Measurements from ENCODE around the gene ETFB. TPM values are rescaled to one million over a fixed set of nuclear protein-coding genes. Genes with fewer than 3 reads are reported as not detected.
"Not testable (repeated sequence)": the region's sequence is repeated elsewhere in the genome, so short reads cannot be mapped to it uniquely, and the experiment has no call there.

ETFB gene
- total RNA-seq, 1 experiment from 2014 or later = 114 TPM

DNA sequence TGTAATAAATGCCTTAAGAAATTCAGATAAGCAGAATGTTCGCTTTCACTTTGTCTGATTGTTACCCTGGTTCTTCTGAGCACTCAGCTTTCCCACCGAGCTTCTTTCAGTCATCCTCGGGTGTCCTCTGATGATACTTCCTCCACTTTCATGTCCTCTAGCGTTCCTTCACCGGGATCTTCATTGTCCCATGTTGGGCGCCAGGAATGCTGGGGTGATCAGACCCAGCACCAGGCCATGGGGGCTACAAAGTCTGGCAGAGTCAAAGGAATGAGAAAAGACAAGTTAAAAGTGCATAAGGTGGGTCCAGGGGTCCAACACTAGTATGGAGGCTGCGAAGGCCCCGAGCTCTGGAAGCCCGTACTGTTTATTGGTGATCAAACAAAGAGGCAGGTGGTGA lies 35.9 kb upstream of the ETFB start:
- Mint-ChIP-seq H3K36me3 (ENCODE audit: insufficient read depth, unreplicated experiment) (no peaks in the 10 kb centered on the region), H3K27me3 (ENCODE audit: insufficient read depth, unreplicated experiment) (no peaks in the 10 kb centered on the region), H3K4me3 (ENCODE audit: unreplicated experiment) (no peak overlapping the region), H3K4me1 (ENCODE audit: insufficient read depth, unreplicated experiment) (no peaks in the 10 kb centered on the region), H3K9me3 (ENCODE audit: unreplicated experiment) (peaks cover 21% of the 10 kb centered on the region), H3K27ac (ENCODE audit: low read depth, unreplicated experiment) (no peak overlapping the region)
- TF ChIP-seq, protein P1, sequence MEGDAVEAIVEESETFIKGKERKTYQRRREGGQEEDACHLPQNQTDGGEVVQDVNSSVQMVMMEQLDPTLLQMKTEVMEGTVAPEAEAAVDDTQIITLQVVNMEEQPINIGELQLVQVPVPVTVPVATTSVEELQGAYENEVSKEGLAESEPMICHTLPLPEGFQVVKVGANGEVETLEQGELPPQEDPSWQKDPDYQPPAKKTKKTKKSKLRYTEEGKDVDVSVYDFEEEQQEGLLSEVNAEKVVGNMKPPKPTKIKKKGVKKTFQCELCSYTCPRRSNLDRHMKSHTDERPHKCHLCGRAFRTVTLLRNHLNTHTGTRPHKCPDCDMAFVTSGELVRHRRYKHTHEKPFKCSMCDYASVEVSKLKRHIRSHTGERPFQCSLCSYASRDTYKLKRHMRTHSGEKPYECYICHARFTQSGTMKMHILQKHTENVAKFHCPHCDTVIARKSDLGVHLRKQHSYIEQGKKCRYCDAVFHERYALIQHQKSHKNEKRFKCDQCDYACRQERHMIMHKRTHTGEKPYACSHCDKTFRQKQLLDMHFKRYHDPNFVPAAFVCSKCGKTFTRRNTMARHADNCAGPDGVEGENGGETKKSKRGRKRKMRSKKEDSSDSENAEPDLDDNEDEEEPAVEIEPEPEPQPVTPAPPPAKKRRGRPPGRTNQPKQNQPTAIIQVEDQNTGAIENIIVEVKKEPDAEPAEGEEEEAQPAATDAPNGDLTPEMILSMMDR (IDR thresholded peaks at IDR 0.05; ENCODE audit: unreplicated experiment) = no peak
- no peak for DNase-seq (ENCODE audit: unreplicated experiment)
- intact Hi-C loops (cut with micrococcal nuclease) = no loop called here
- ChIA-PET POLR2A (no interaction called here), CTCF (interaction anchor here (0.6 kb wide), 1 partner anchor 25 kb away, joined by 3 read pairs; no protein-coding TSS in a partner anchor)
- BruUV-seq (replicated peaks) = no TSS peak

GRCh38 chr19:51399936-51400335 lies 33.7 kb upstream of the ETFB start:
- H3K4me3 Mint-ChIP-seq (ENCODE audit: unreplicated experiment); H3K36me3 Mint-ChIP-seq (ENCODE audit: insufficient read depth, unreplicated experiment); BruUV-seq (replicated peaks); H3K4me1 Mint-ChIP-seq (ENCODE audit: insufficient read depth, unreplicated experiment); H3K27me3 Mint-ChIP-seq (ENCODE audit: insufficient read depth, unreplicated experiment); H3K27ac Mint-ChIP-seq (ENCODE audit: low read depth, unreplicated experiment); POLR2A ChIA-PET; DNase-seq (ENCODE audit: unreplicated experiment): not testable (repeated sequence)
- intact Hi-C loops (cut with micrococcal nuclease) = loop anchor here (2.0 kb wide), 1 partner anchor 61 kb away; no protein-coding TSS in a partner anchor
- CTCF ChIA-PET = interaction anchor here (0.6 to 1.8 kb wide), 5 partner anchors 11 to 257 kb away, joined by 3 to 10 read pairs (median 3); no protein-coding TSS in a partner anchor
- peaks cover 21% of the 10 kb centered on the region for H3K9me3 Mint-ChIP-seq (ENCODE audit: unreplicated experiment)

DNA sequence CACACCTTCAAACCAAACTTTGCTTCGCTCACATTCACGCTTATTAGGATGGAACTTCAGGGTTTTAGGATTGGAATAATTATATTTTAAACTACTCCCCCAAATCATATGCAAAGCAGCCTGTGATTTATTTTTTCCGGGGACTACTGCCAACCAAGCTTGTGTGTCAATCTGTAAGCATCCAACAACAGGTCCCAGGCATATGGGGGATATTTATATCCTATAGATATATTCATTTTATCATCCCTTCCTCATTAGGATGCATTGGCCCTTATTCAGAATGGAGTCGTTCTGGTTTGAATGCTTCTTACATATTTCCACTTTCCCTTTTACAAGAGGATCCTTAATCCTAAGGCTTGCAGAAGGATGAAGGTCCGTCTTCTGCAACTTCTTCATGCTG lies 33.0 kb upstream of the ETFB start:
- Mint-ChIP-seq H3K27ac (ENCODE audit: low read depth, unreplicated experiment) (no peak overlapping the region), H3K4me3 (ENCODE audit: unreplicated experiment) (no peak overlapping the region), H3K27me3 (ENCODE audit: insufficient read depth, unreplicated experiment) (no peaks in the 10 kb centered on the region), H3K36me3 (ENCODE audit: insufficient read depth, unreplicated experiment) (no peaks in the 10 kb centered on the region), H3K9me3 (ENCODE audit: unreplicated experiment) (peaks cover 21% of the 10 kb centered on the region), H3K4me1 (ENCODE audit: insufficient read depth, unreplicated experiment) (peaks cover 7% of the 10 kb centered on the region)
- ChIA-PET CTCF (interaction anchor here (0.9 to 4.9 kb wide), 13 partner anchors 9 to 261 kb away, joined by 3 to 28 read pairs (median 7); partner anchors contain the start of gene NKG7), POLR2A (no interaction called here)
- TF ChIP-seq, protein P1 (IDR thresholded peaks at IDR 0.05; ENCODE audit: unreplicated experiment) = no peak
- no peak for DNase-seq (ENCODE audit: unreplicated experiment)
- intact Hi-C loops (cut with micrococcal nuclease) = loop anchor here (2.0 kb wide), 1 partner anchor 60 kb away; no protein-coding TSS in a partner anchor
- BruUV-seq (replicated peaks) = no TSS peak

DNA sequence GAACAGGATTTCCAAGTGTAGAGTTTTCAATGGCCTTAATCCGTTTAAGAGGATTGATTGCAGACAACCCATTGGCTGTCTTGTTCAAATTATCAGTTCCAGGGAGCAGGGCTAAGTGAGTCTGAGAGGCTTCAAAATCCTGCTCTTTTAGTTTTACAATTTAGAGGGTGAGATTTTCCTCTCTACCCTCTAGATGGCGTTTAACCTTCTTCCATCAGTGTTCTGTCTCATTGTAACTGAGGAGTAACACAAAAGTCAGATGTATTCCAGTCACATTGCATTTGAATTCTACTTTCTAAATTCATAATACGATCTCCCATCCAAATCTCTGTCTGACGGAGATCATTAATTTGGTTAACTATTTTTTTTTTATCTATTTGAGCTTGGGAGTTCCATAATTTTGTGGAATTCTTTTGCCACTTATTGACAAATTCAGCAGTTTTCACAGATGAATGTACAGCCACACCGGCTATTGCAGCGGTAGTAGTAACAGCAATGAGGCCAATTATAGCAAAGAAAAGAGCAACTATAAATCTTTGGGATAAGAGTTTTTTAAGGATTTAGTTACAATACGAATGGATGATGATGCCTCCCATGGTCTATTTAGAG lies 32.0 kb upstream of the ETFB start:
- no peaks in the 10 kb centered on the region for H3K36me3 Mint-ChIP-seq (ENCODE audit: insufficient read depth, unreplicated experiment)
- DNase-seq (ENCODE audit: unreplicated experiment) = peak; percentile 43
- ChIA-PET POLR2A (no interaction called here), CTCF (interaction anchor here (0.6 to 4.9 kb wide), 35 partner anchors 8 to 387 kb away, joined by 3 to 28 read pairs (median 4); partner anchors contain the start of genes NKG7 and SIGLEC10)
- H3K4me1 Mint-ChIP-seq (ENCODE audit: insufficient read depth, unreplicated experiment) = peaks cover 7% of the 10 kb centered on the region
- intact Hi-C loops (cut with micrococcal nuclease) = loop anchor here (1.0 to 2.0 kb wide), 3 partner anchors 59 to 259 kb away; no protein-coding TSS in a partner anchor
- BruUV-seq (replicated peaks) = no TSS peak
- TF ChIP-seq, protein P1 (IDR thresholded peaks at IDR 0.05; ENCODE audit: unreplicated experiment) = peak; percentile 30
- peaks cover 13% of the 10 kb centered on the region for H3K9me3 Mint-ChIP-seq (ENCODE audit: unreplicated experiment)
- H3K4me3 Mint-ChIP-seq (ENCODE audit: unreplicated experiment) = no peak overlapping the region
- H3K27ac Mint-ChIP-seq (ENCODE audit: low read depth, unreplicated experiment) = no peak overlapping the region
- H3K27me3 Mint-ChIP-seq (ENCODE audit: insufficient read depth, unreplicated experiment) = no peaks in the 10 kb centered on the region

DNA sequence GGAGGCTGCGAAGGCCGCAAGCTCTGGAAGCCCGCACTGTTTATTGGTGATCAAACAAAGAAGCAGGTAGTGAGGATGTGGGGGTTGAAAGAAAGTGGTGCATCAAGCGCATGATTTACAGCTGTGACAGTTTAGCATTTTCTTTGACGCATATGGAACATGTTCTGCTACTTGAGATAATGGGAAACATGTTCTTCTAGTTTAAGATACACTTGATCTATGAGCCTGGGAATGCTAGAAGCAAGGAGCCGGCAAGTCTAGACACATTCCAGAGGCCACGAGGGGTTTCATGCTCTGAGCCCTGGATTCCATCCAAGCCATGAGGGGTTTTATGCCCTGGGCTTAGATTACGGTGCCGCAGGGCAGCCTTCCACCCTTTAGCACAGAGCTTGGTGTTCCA lies 31.3 kb upstream of the ETFB start:
- intact Hi-C loops (cut with micrococcal nuclease); BruUV-seq (replicated peaks); H3K36me3 Mint-ChIP-seq (ENCODE audit: insufficient read depth, unreplicated experiment); H3K27ac Mint-ChIP-seq (ENCODE audit: low read depth, unreplicated experiment); H3K4me1 Mint-ChIP-seq (ENCODE audit: insufficient read depth, unreplicated experiment); H3K27me3 Mint-ChIP-seq (ENCODE audit: insufficient read depth, unreplicated experiment); H3K4me3 Mint-ChIP-seq (ENCODE audit: unreplicated experiment); DNase-seq (ENCODE audit: unreplicated experiment): not testable (repeated sequence)
- peaks cover 10% of the 10 kb centered on the region for H3K9me3 Mint-ChIP-seq (ENCODE audit: unreplicated experiment)
- CTCF ChIA-PET = interaction anchor here (0.5 to 4.9 kb wide), 28 partner anchors 8 to 387 kb away, joined by 3 to 28 read pairs (median 5); partner anchors contain the start of gene SIGLEC10
- POLR2A ChIA-PET = interaction anchor here (1.6 kb wide), 1 partner anchor 9 kb away, joined by 3 read pairs; no protein-coding TSS in a partner anchor
